Neural cell (in vitro differentiated cells): ENCODE results near the gene GSC2. TPM values are rescaled to one million over a fixed set of nuclear protein-coding genes. Genes with fewer than 3 reads are reported as not detected.

Experiments
- H2AFZ ChIP-seq: fragments of 200-600, 300-800 bp; sonication (generic), shearing (Covaris generic); 2 replicates; pipeline ENCODE4 v1.6.0; 2014; ENCODE audit warnings: low read depth, mild to moderate bottlenecking, antibody characterized with exemption, low read length, moderate library complexity
- H3F3A ChIP-seq: fragments of 200-600 bp; shearing (Covaris generic); 2 replicates; pipeline ENCODE4 v1.6.1; 2016; ENCODE audit warnings: mild to moderate bottlenecking, moderate library complexity, mixed read lengths, antibody characterized with exemption, low read length; ENCODE audit not compliant: insufficient read depth, poor library complexity, severe bottlenecking
- H3K27ac ChIP-seq: fragments of 200-600, 300-800 bp; sonication (generic), shearing (Covaris generic); 2 replicates; pipeline ENCODE4 v1.5.1; 2014; ENCODE audit warnings: mild to moderate bottlenecking, low read length, moderate library complexity
- H3K27me3 ChIP-seq: fragments of 300-800, 200-600 bp; sonication (generic), shearing (Covaris generic); 2 replicates; pipeline ENCODE4 v1.6.0; 2014; ENCODE audit warnings: mild to moderate bottlenecking, low read depth, low read length, moderate library complexity; ENCODE audit not compliant: insufficient read depth
- H3K36me3 ChIP-seq: fragments of 300-800, 200-600 bp; sonication (generic), shearing (Covaris generic); 2 replicates; pipeline ENCODE4 v1.5.1; 2014; ENCODE audit warnings: mild to moderate bottlenecking, antibody characterized with exemption, low read length, moderate library complexity; ENCODE audit not compliant: insufficient read depth
- H3K4me2 ChIP-seq: fragments of 300-800, 200-600 bp; sonication (generic), shearing (Covaris generic); 2 replicates; pipeline ENCODE4 v1.6.0; 2014; ENCODE audit warnings: mild to moderate bottlenecking, low read length
- H3K4me3 ChIP-seq: fragments of 300-800, 200-600 bp; sonication (generic), shearing (Covaris generic); 2 replicates; pipeline ENCODE4 v1.5.1; 2014; ENCODE audit warnings: mild to moderate bottlenecking, low read length, moderate library complexity
- H3K79me2 ChIP-seq: fragments of 200-600 bp; shearing (Covaris generic); replicated peaks from 2 replicates; pipeline ENCODE4 v1.6.0; 2014; ENCODE audit warnings: mild to moderate bottlenecking, low read length, moderate library complexity; ENCODE audit not compliant: insufficient read depth
- H3K9ac ChIP-seq: fragments of 300-800, 200-600 bp; sonication (generic), shearing (Covaris generic); 2 replicates; pipeline ENCODE4 v1.6.1; 2016; ENCODE audit warnings: mild to moderate bottlenecking, low read length, mixed read lengths
- H3K9me2 ChIP-seq: fragments of 200-600 bp; shearing (Covaris generic); 2 replicates; pipeline ENCODE4 v1.6.1; 2016; ENCODE audit warnings: mild to moderate bottlenecking, low read length, mixed read lengths; ENCODE audit not compliant: insufficient read depth
- H3K9me3 ChIP-seq: fragments of 200-600, 300-800 bp; sonication (generic), shearing (Covaris generic); 2 replicates; pipeline ENCODE4 v1.6.1; 2016; ENCODE audit warnings: mild to moderate bottlenecking, mixed run types, low read length, moderate library complexity, mixed read lengths
- H4K20me1 ChIP-seq: fragments of 200-600 bp; shearing (Covaris generic); 2 replicates; pipeline ENCODE4 v1.6.1; 2016; ENCODE audit warnings: mild to moderate bottlenecking, mixed run types; ENCODE audit not compliant: insufficient read depth
- EP300 ChIP-seq: fragments of 450-650 bp; conservative IDR thresholded peaks from 2 replicates; pipeline ENCODE4 v1.6.1; 2014; ENCODE audit warnings: antibody characterized with exemption, mild to moderate bottlenecking, moderate library complexity; ENCODE audit not compliant: poor library complexity, severe bottlenecking
- EZH2 ChIP-seq: fragments of 200-600, 300-800 bp; shearing (Covaris generic), sonication (generic); IDR thresholded peaks from 2 replicates; pipeline ENCODE4 v1.6.1; 2014; ENCODE audit warnings: antibody characterized with exemption, low read length, borderline replicate concordance, mild to moderate bottlenecking; ENCODE audit not compliant: insufficient read depth, poor library complexity, severe bottlenecking
- MXI1 ChIP-seq: fragments of 450-650 bp; conservative IDR thresholded peaks from 2 replicates; pipeline ENCODE4 v1.6.1; 2014; ENCODE audit warnings: antibody characterized with exemption, mild to moderate bottlenecking; ENCODE audit not compliant: poor library complexity, severe bottlenecking
- POLR2AphosphoS5 ChIP-seq: IDR thresholded peaks from 2 replicates; pipeline ENCODE4 v1.6.1; 2012
- RAD21 ChIP-seq: fragments of 450-650 bp; conservative IDR thresholded peaks from 2 replicates; pipeline ENCODE4 v1.6.1; 2014; ENCODE audit warnings: antibody characterized with exemption, mild to moderate bottlenecking, moderate library complexity
- REST ChIP-seq: IDR thresholded peaks from 2 replicates; pipeline ENCODE4 v1.6.1; 2012; ENCODE audit warnings: borderline replicate concordance
- SMC3 ChIP-seq: fragments of 450-650 bp; conservative IDR thresholded peaks from 2 replicates; pipeline ENCODE4 v1.6.1; 2014; ENCODE audit warnings: antibody characterized with exemption, mild to moderate bottlenecking, moderate library complexity; ENCODE audit not compliant: poor library complexity
- TAF1 ChIP-seq: IDR thresholded peaks from 2 replicates; pipeline ENCODE4 v1.6.1; 2012; ENCODE audit warnings: low read depth
- polyA plus RNA-seq: library from polyadenylated mRNA; depleted of rRNA; stranded (reverse); fragments of >200 nt; gene quantifications from 2 replicates; pipeline ENCODE4 v1.2.3, GENCODE V29; 2014
- TF ChIP-seq, protein P1 (sequence below): fragments of 450-650 bp; IDR thresholded peaks from 2 replicates; pipeline ENCODE4 v1.5.1; 2014; ENCODE audit warnings: antibody characterized with exemption, mild to moderate bottlenecking, moderate library complexity; ENCODE audit not compliant: poor library complexity, severe bottlenecking

GSC2 gene
- polyA plus RNA-seq, 1 donor from 2014 or later: not detected

GRCh38 chr22:19139974-19140373 is 10.1 kb downstream of the GSC2 start:
- Histone ChIP-seq H3K27ac (no peak overlapping the region), H3K9ac (no peak overlapping the region), H3K4me3 (no peak overlapping the region), H3K9me2 (no peaks in the 10 kb centered on the region), H4K20me1 (no peaks in the 10 kb centered on the region), H3K36me3 (no peaks in the 10 kb centered on the region), H3F3A (no peaks in the 10 kb centered on the region), H3K4me2 (no peak overlapping the region), H3K27me3 (no peaks in the 10 kb centered on the region), H3K79me2 (peaks cover 8% of the 10 kb centered on the region), H2AFZ (no peak overlapping the region), H3K9me3 (no peaks in the 10 kb centered on the region)
- no peak for TF ChIP-seq EZH2
- no peak for TF ChIP-seq RAD21
- TF ChIP-seq, protein P1, sequence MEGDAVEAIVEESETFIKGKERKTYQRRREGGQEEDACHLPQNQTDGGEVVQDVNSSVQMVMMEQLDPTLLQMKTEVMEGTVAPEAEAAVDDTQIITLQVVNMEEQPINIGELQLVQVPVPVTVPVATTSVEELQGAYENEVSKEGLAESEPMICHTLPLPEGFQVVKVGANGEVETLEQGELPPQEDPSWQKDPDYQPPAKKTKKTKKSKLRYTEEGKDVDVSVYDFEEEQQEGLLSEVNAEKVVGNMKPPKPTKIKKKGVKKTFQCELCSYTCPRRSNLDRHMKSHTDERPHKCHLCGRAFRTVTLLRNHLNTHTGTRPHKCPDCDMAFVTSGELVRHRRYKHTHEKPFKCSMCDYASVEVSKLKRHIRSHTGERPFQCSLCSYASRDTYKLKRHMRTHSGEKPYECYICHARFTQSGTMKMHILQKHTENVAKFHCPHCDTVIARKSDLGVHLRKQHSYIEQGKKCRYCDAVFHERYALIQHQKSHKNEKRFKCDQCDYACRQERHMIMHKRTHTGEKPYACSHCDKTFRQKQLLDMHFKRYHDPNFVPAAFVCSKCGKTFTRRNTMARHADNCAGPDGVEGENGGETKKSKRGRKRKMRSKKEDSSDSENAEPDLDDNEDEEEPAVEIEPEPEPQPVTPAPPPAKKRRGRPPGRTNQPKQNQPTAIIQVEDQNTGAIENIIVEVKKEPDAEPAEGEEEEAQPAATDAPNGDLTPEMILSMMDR: no peak
- no peak for TF ChIP-seq EP300
- TF ChIP-seq TAF1: no peak
- no peak for TF ChIP-seq SMC3
- no peak for TF ChIP-seq POLR2AphosphoS5
- no peak for TF ChIP-seq REST

GRCh38 chr22:19139001-19139356 is 11.1 kb downstream of the GSC2 start:
- Histone ChIP-seq H3K27me3 (no peaks in the 10 kb centered on the region), H2AFZ (no peak overlapping the region), H3K9me3 (no peaks in the 10 kb centered on the region), H3K9ac (no peak overlapping the region), H3K36me3 (no peaks in the 10 kb centered on the region), H3K4me2 (no peak overlapping the region), H3F3A (no peaks in the 10 kb centered on the region), H3K79me2 (peaks cover 4% of the 10 kb centered on the region), H3K9me2 (no peaks in the 10 kb centered on the region), H3K4me3 (no peak overlapping the region), H4K20me1 (no peaks in the 10 kb centered on the region), H3K27ac (no peak overlapping the region)
- no peak for TF ChIP-seq SMC3
- no peak for TF ChIP-seq POLR2AphosphoS5
- TF ChIP-seq, protein P1: no peak
- no peak for TF ChIP-seq REST
- no peak for TF ChIP-seq TAF1
- TF ChIP-seq RAD21: no peak
- no peak for TF ChIP-seq EZH2
- TF ChIP-seq MXI1: no peak
- no peak for TF ChIP-seq EP300
